ENCODE results near the gene TMEM150A.

Gene TMEM150A

GRCh38 chr2:85631316-85631715 lies 28.8 kb upstream of the TMEM150A start:
- H3K4me2 ChIP-seq (ENCODE audit: low read length) = no peak overlapping the region
- no peak for TF ChIP-seq EZH2phosphoT487 (IDR thresholded peaks at IDR 0.05; ENCODE audit: low read depth)
- TF ChIP-seq CTCF (IDR thresholded peaks at IDR 0.05; ENCODE audit: low read depth, low read length) = no peak
- H4K20me1 ChIP-seq (ENCODE audit: insufficient read depth, low read length) = no peaks in the 10 kb centered on the region
- H3K4me1 ChIP-seq (ENCODE audit: low read length) = peaks cover 11% of the 10 kb centered on the region
- H2AFZ ChIP-seq (ENCODE audit: low read depth, low read length) = no peak overlapping the region
- H3K9me3 ChIP-seq (ENCODE audit: insufficient read depth, low read length) = no peaks in the 10 kb centered on the region
- no peaks in the 10 kb centered on the region for H3K27me3 ChIP-seq (ENCODE audit: low read depth, low read length)
- H3K36me3 ChIP-seq (replicated peaks; ENCODE audit: low read depth, low read length) = peaks cover 41% of the 10 kb centered on the region
- H3K79me2 ChIP-seq (ENCODE audit: low read length) = peaks cover 12% of the 10 kb centered on the region; the same call in 1 of the 2 replicates
- H3K9ac ChIP-seq (ENCODE audit: low read length) = no peak overlapping the region
- H3K27ac ChIP-seq (ENCODE audit: low read length) = no peak overlapping the region
- H3K4me3 ChIP-seq (ENCODE audit: low read length) = no peak overlapping the region

GRCh38 chr2:85628658-85629057 lies 26.2 kb upstream of the TMEM150A start:
- TF ChIP-seq CTCF (IDR thresholded peaks at IDR 0.05; ENCODE audit: low read depth, low read length) (no peak), EZH2phosphoT487 (IDR thresholded peaks at IDR 0.05; ENCODE audit: low read depth) (no peak)
- Histone ChIP-seq H3K79me2 (ENCODE audit: low read length) (peaks cover 6% of the 10 kb centered on the region; the same call in 1 of the 2 replicates), H3K4me2 (ENCODE audit: low read length) (peak overlapping the region; percentile 53; the same call in 1 of the 2 replicates), H3K36me3 (replicated peaks; ENCODE audit: low read depth, low read length) (peaks cover 41% of the 10 kb centered on the region), H3K27ac (ENCODE audit: low read length) (peak overlapping the region; percentile 58), H4K20me1 (ENCODE audit: insufficient read depth, low read length) (no peaks in the 10 kb centered on the region), H3K4me1 (ENCODE audit: low read length) (peaks cover 11% of the 10 kb centered on the region), H3K27me3 (ENCODE audit: low read depth, low read length) (no peaks in the 10 kb centered on the region), H3K9ac (ENCODE audit: low read length) (no peak overlapping the region), H3K9me3 (ENCODE audit: insufficient read depth, low read length) (no peaks in the 10 kb centered on the region), H3K4me3 (ENCODE audit: low read length) (no peak overlapping the region), H2AFZ (ENCODE audit: low read depth, low read length) (no peak overlapping the region)

GRCh38 chr2:85623991-85624390 lies 21.5 kb upstream of the TMEM150A start:
- no peak for TF ChIP-seq CTCF (IDR thresholded peaks at IDR 0.05; ENCODE audit: low read depth, low read length)
- no peaks in the 10 kb centered on the region for H4K20me1 ChIP-seq (ENCODE audit: insufficient read depth, low read length)

GRCh38 chr2:85621338-85621737 lies 18.8 kb upstream of the TMEM150A start:
- TF ChIP-seq EZH2phosphoT487 (IDR thresholded peaks at IDR 0.05; ENCODE audit: low read depth) (no peak), CTCF (IDR thresholded peaks at IDR 0.05; ENCODE audit: low read depth, low read length) (no peak)
- H3K27me3 ChIP-seq (ENCODE audit: low read depth, low read length) = no peaks in the 10 kb centered on the region
- no peaks in the 10 kb centered on the region for H3K9me3 ChIP-seq (ENCODE audit: insufficient read depth, low read length)
- no peak overlapping the region for H2AFZ ChIP-seq (ENCODE audit: low read depth, low read length)
- no peak overlapping the region for H3K4me2 ChIP-seq (ENCODE audit: low read length)
- peaks cover 46% of the 10 kb centered on the region for H3K79me2 ChIP-seq (ENCODE audit: low read length)
- peaks cover 44% of the 10 kb centered on the region for H3K36me3 ChIP-seq (replicated peaks; ENCODE audit: low read depth, low read length)
- no peak overlapping the region for H3K4me3 ChIP-seq (ENCODE audit: low read length)
- H4K20me1 ChIP-seq (ENCODE audit: insufficient read depth, low read length) = peaks cover 7% of the 10 kb centered on the region
- peaks cover 8% of the 10 kb centered on the region for H3K4me1 ChIP-seq (ENCODE audit: low read length)
- no peak overlapping the region for H3K9ac ChIP-seq (ENCODE audit: low read length)
- no peak overlapping the region for H3K27ac ChIP-seq (ENCODE audit: low read length)

More at GRCh38 chr2:85623991-85624390, 21.5 kb upstream of the TMEM150A start:
- no peak overlapping the region for H3K4me2 ChIP-seq (ENCODE audit: low read length)
- no peak overlapping the region for H2AFZ ChIP-seq (ENCODE audit: low read depth, low read length)
- no peak overlapping the region for H3K9ac ChIP-seq (ENCODE audit: low read length)
- H3K4me1 ChIP-seq (ENCODE audit: low read length) = peaks cover 8% of the 10 kb centered on the region
- no peaks in the 10 kb centered on the region for H3K27me3 ChIP-seq (ENCODE audit: low read depth, low read length)
- H3K9me3 ChIP-seq (ENCODE audit: insufficient read depth, low read length) = no peaks in the 10 kb centered on the region
- H3K4me3 ChIP-seq (ENCODE audit: low read length) = no peak overlapping the region
- peaks cover 22% of the 10 kb centered on the region for H3K79me2 ChIP-seq (ENCODE audit: low read length)
- peaks cover 43% of the 10 kb centered on the region for H3K36me3 ChIP-seq (replicated peaks; ENCODE audit: low read depth, low read length)
- no peak overlapping the region for H3K27ac ChIP-seq (ENCODE audit: low read length)
